Duodenal mucosa (tissue), 2 donors: ENCODE measurements around the gene SDHAF2.
"Not testable (repeated sequence)": the region's sequence is repeated elsewhere in the genome, so short reads cannot be mapped to it uniquely, and the experiment has no call there.

Source experiments
- H3K27ac ChIP-seq: one replicate; pipeline ENCODE4 v1.7.0; 2013; ENCODE audit warnings: low read depth, low read length
- H3K27me3 ChIP-seq, 2 donors: one replicate each; pipeline ENCODE4 v1.7.0; 2013; ENCODE audit warnings: low read length in 2 of 2, control low read depth in 1 of 2; ENCODE audit not compliant: insufficient read depth in 2 of 2, control insufficient read depth in 1 of 2
- H3K36me3 ChIP-seq, 2 donors: one replicate each; pipeline ENCODE4 v1.7.0; 2013; ENCODE audit warnings: low read length in 2 of 2, control low read depth in 1 of 2; ENCODE audit not compliant: insufficient read depth in 2 of 2, control insufficient read depth in 1 of 2
- H3K4me1 ChIP-seq, 2 donors: one replicate each; pipeline ENCODE4 v1.7.0; 2013; ENCODE audit warnings: low read length in 2 of 2, control low read depth in 1 of 2; ENCODE audit not compliant: insufficient read depth in 2 of 2, control insufficient read depth in 1 of 2
- H3K4me3 ChIP-seq, 2 donors: one replicate each; pipeline ENCODE4 v1.7.0; 2013; ENCODE audit warnings: low read length in 2 of 2, low read depth in 1 of 2
- H3K9ac ChIP-seq, 2 donors: one replicate each; pipeline ENCODE4 v1.7.0; 2013; ENCODE audit warnings: low read length in 2 of 2, low read depth in 1 of 2
- H3K9me3 ChIP-seq, 2 donors: one replicate each; pipeline ENCODE4 v1.7.0; 2013; ENCODE audit warnings: low read length in 2 of 2, control low read depth in 1 of 2; ENCODE audit not compliant: control insufficient read depth in 1 of 2

The SDHAF2 gene

GRCh38 chr11:61418136-61418535, 11.8 kb upstream of the SDHAF2 start:
- H3K4me1 ChIP-seq = no peaks in the 10 kb centered on the region
- no peaks in the 10 kb centered on the region for H3K27me3 ChIP-seq
- H3K36me3 ChIP-seq = peaks cover 64 to 95% of the 10 kb centered on the region in 2 donors
- H3K9me3 ChIP-seq = no peaks in the 10 kb centered on the region
- no peak overlapping the region for H3K9ac ChIP-seq
- no peak overlapping the region for H3K27ac ChIP-seq
- no peak overlapping the region for H3K4me3 ChIP-seq

GRCh38 chr11:61422226-61422625, 7.7 kb upstream of the SDHAF2 start:
- Histone ChIP-seq H3K4me3 (no peak overlapping the region), H3K36me3 (peaks cover 53 to 90% of the 10 kb centered on the region in 2 donors), H3K9me3 (no peaks in the 10 kb centered on the region), H3K27me3 (no peaks in the 10 kb centered on the region), H3K4me1 (no peaks in the 10 kb centered on the region), H3K9ac (no peak overlapping the region), H3K27ac (no peak overlapping the region)

GRCh38 chr11:61425367-61426131, 4.4 kb upstream of the SDHAF2 start:
- H3K9me3 ChIP-seq = no peaks in the 10 kb centered on the region
- H3K36me3 ChIP-seq = peaks cover 38 to 73% of the 10 kb centered on the region in 2 donors
- H3K4me3 ChIP-seq = no peak overlapping the region
- no peaks in the 10 kb centered on the region for H3K27me3 ChIP-seq
- no peak overlapping the region for H3K9ac ChIP-seq
- peaks cover 8 to 11% of the 10 kb centered on the region in 2 donors for H3K4me1 ChIP-seq
- no peak overlapping the region for H3K27ac ChIP-seq

GRCh38 chr11:61429346-61429690, 606 bp upstream of the SDHAF2 start:
- Histone ChIP-seq H3K4me1 (peaks cover 15 to 22% of the 10 kb centered on the region in 2 donors), H3K36me3 (peaks cover 29 to 45% of the 10 kb centered on the region in 2 donors)

GRCh38 chr11:61430839-61431238, 915 bp downstream of the SDHAF2 start:
- peak overlapping the region; percentile 67 to 95 for H3K9ac ChIP-seq
- peak overlapping the region; percentile 78 to 93 for H3K4me3 ChIP-seq
- H3K27ac ChIP-seq = not testable (repeated sequence)

More at GRCh38 chr11:61429346-61429690, 606 bp upstream of the SDHAF2 start:
- Histone ChIP-seq H3K4me3 (peak overlapping the region; percentile 61 to 78), H3K9ac (peak overlapping the region; percentile 80 to 88), H3K9me3 (no peaks in the 10 kb centered on the region), H3K27me3 (no peaks in the 10 kb centered on the region), H3K27ac (peak overlapping the region; percentile 93)

GRCh38 chr11:61437496-61437895, 7.6 kb downstream of the SDHAF2 start:
- H3K27ac ChIP-seq = no peak overlapping the region
- no peaks in the 10 kb centered on the region for H3K9me3 ChIP-seq
- H3K4me3 ChIP-seq = no peak overlapping the region
- H3K27me3 ChIP-seq = no peaks in the 10 kb centered on the region
- peaks cover 0 to 7% of the 10 kb centered on the region in 2 donors for H3K4me1 ChIP-seq
- peaks cover 26 to 61% of the 10 kb centered on the region in 2 donors for H3K36me3 ChIP-seq
- H3K9ac ChIP-seq = no peak overlapping the region

More at GRCh38 chr11:61430839-61431238, 915 bp downstream of the SDHAF2 start:
- H3K9me3 ChIP-seq, H3K27me3 ChIP-seq: not testable (repeated sequence)
- H3K36me3 ChIP-seq = peaks cover 14 to 30% of the 10 kb centered on the region in 2 donors
- H3K4me1 ChIP-seq = peaks cover 15 to 28% of the 10 kb centered on the region in 2 donors

GRCh38 chr11:61439615-61440014, 9.7 kb downstream of the SDHAF2 start:
- no peaks in the 10 kb centered on the region for H3K27me3 ChIP-seq
- no peak overlapping the region for H3K4me3 ChIP-seq
- no peak overlapping the region for H3K9ac ChIP-seq
- peaks cover 0 to 6% of the 10 kb centered on the region in 2 donors for H3K4me1 ChIP-seq
- H3K36me3 ChIP-seq = peaks cover 28 to 67% of the 10 kb centered on the region in 2 donors
- H3K27ac ChIP-seq = no peak overlapping the region
- H3K9me3 ChIP-seq = no peaks in the 10 kb centered on the region

GRCh38 chr11:61442616-61443015, 12.7 kb downstream of the SDHAF2 start:
- no peak overlapping the region for H3K4me3 ChIP-seq
- peaks cover 0 to 3% of the 10 kb centered on the region in 2 donors for H3K4me1 ChIP-seq
- no peaks in the 10 kb centered on the region for H3K9me3 ChIP-seq
- peaks cover 42 to 78% of the 10 kb centered on the region in 2 donors for H3K36me3 ChIP-seq
- H3K27ac ChIP-seq = no peak overlapping the region
- H3K27me3 ChIP-seq = no peaks in the 10 kb centered on the region
- no peak overlapping the region for H3K9ac ChIP-seq

GRCh38 chr11:61445516-61445915, 15.6 kb downstream of the SDHAF2 start:
- no peak overlapping the region for H3K27ac ChIP-seq
- no peak overlapping the region for H3K9ac ChIP-seq
- H3K4me1 ChIP-seq = peaks cover 0 to 3% of the 10 kb centered on the region in 2 donors
- H3K27me3 ChIP-seq = no peaks in the 10 kb centered on the region
- peaks cover 38 to 81% of the 10 kb centered on the region in 2 donors for H3K36me3 ChIP-seq
- H3K4me3 ChIP-seq = no peak overlapping the region
- no peaks in the 10 kb centered on the region for H3K9me3 ChIP-seq

GRCh38 chr11:61446211-61446651, 16.3 kb downstream of the SDHAF2 start:
- Histone ChIP-seq H3K27me3 (no peaks in the 10 kb centered on the region), H3K9ac (no peak overlapping the region), H3K4me1 (peaks cover 0 to 3% of the 10 kb centered on the region in 2 donors), H3K36me3 (peaks cover 44 to 79% of the 10 kb centered on the region in 2 donors), H3K27ac (no peak overlapping the region), H3K9me3 (no peaks in the 10 kb centered on the region), H3K4me3 (no peak overlapping the region)
